GM21367 (cell line): ENCODE data around the gene PAM16.
A peak's percentile ranks its signal among the peaks of the same experiment; 100 is the strongest.
"Not testable (repeated sequence)": the region's sequence is repeated elsewhere in the genome, so short reads cannot be mapped to it uniquely, and the experiment has no call there.

Source experiments
- ATAC-seq: cut with Tn5 transposase; IDR thresholded peaks from one replicate; pipeline ENCODE4 v1.9.1; 2021; ENCODE audit not compliant: unreplicated experiment

The PAM16 gene

GRCh38 chr16:4350787-4351659 lies at the start of gene PAM16:
TSS of gene PAM16 (minus strand) at chr16:4351321. CDS start at chr16:4351234, 87 bp downstream.
- ATAC-seq, result peak; percentile 66

- ATAC-seq, result no peak
Measured at GRCh38 chr16:4399001-4399730, 48.0 kb upstream of the PAM16 start.

GRCh38 chr16:4395055-4395726 lies 44.1 kb upstream of the PAM16 start:
- no peak for ATAC-seq

GRCh38 chr16:4393850-4394249 lies 42.7 kb upstream of the PAM16 start:
- ATAC-seq, result not testable (repeated sequence)

- no peak for ATAC-seq
Measured at GRCh38 chr16:4393240-4393600, 42.1 kb upstream of the PAM16 start.

GRCh38 chr16:4392382-4393239 lies 41.5 kb upstream of the PAM16 start:
- ATAC-seq, result no peak

GRCh38 chr16:4391631-4392381 lies 40.7 kb upstream of the PAM16 start:
- no peak for ATAC-seq

GRCh38 chr16:4390266-4391260 lies 39.4 kb upstream of the PAM16 start:
- no peak for ATAC-seq

- no peak for ATAC-seq
Measured at GRCh38 chr16:4389051-4389955, 38.2 kb upstream of the PAM16 start.

- ATAC-seq, result no peak
Measured at GRCh38 chr16:4388271-4389021, 37.3 kb upstream of the PAM16 start.

- no peak for ATAC-seq
Measured at GRCh38 chr16:4387781-4388180, 36.7 kb upstream of the PAM16 start.

GRCh38 chr16:4386951-4387565 lies 35.9 kb upstream of the PAM16 start:
- no peak for ATAC-seq

- ATAC-seq, result no peak
Measured at GRCh38 chr16:4386451-4386805, 35.3 kb upstream of the PAM16 start.

GRCh38 chr16:4385789-4386450 lies 34.8 kb upstream of the PAM16 start:
- ATAC-seq, result no peak

GRCh38 chr16:4385066-4385788 lies 34.1 kb upstream of the PAM16 start:
- no peak for ATAC-seq
